M059J (cell line): Measurements from ENCODE around the gene TET3. TPM values are rescaled to one million over a fixed set of nuclear protein-coding genes. Genes with fewer than 3 reads are reported as not detected.

ENCODE experiments used
- DNase-seq: peaks from one replicate; pipeline ENCODE4 v3.0.0-alpha.2; 2012; ENCODE audit warnings: low read depth
- total RNA-seq: library from RNA; depleted of rRNA; stranded (reverse); fragments of >200 nt; shearing (Covaris generic); gene quantifications from 2 replicates; pipeline ENCODE4 v1.2.3, GENCODE V29; 2014

Gene TET3
- total RNA-seq, 1 experiment from 2014 or later: 4.4 TPM

DNA sequence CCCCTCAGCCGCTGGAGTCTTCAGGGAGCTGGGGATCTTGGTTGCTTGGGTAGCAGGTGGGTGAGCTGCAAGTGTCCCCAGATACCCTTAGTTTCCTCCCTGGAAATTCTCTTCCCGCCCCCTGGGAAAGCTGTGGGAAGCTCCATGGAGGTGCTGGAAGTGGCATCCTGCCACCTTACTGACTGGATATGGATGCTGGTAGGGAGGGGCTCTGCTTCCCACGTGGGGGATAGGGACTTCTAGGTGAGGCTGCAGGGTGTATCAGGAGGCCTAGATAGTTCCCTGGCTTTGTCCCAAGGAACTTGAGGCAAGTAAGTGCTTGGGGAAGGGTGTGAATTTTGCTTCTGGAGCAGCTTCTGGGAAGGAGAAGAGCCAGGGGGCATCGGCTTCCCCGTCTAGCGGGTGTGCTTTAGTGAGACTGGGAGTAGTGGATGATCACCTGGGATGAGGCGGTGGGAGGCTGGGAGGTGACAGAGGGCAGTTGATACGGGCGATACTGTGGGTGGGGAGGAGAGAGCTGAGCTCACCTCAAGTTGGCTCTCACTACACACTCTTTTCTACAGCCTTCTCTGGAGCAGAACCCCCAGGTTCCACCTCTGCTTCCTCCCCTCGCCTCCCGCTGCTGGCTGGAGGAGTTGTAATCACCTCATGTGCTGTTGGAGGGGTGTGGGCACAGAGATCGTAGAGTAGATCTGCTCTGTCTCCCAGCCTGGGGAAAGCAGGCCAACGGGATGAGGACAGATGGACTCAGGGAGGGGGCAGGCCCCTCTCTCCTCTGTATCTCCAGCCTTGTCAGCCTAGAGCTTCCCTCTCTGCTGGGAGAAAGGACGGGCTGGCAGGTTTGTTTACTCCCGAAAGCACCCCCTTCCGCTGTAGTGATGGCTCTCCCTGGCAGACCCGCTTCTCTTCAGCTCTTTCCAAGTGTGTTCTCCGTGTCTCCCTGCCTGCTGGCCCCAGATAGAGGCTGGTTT, 19.8 kb downstream of the TET3 start:
- no peak for DNase-seq

DNA sequence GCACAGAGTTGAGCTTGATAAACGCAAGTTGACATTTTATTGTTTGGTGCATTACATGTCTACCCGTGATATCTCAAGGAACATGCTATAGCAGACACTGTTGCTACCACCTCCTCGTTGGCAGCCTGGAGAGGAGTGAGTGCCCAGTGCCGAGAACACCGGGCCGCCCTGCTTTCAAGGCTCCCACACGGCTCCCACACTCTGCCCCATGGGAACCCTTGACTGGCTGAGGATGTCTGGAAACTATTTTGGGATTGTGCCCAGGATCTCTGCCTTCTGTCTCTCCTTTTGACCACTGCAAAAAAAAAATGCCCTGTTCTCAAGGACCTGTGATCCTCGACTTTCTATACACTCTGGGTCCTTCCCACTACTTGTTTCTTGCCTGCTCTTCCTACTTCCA, 21.1 kb downstream of the TET3 start:
- DNase-seq: no peak

DNA sequence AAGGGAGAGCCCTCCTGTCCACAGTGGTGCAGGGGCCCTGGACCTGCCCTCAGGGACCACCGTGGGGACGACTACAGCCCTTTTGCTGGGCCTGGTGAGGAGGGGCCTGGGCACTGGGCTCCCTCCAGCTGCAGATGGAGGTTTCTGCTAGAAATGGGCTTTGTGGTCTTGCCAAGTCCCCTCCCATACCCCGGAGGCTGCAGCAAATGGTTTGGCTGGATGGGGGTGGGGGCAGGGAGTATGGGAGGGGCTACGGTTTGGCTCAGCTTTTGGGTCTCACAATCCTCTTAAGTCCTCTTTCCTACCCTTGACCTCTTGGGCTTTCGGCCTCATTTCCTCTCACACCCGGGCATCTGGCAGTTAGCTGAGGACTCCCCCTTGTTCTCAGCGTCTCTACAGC, 21.7 kb downstream of the TET3 start:
- DNase-seq: no peak

DNA sequence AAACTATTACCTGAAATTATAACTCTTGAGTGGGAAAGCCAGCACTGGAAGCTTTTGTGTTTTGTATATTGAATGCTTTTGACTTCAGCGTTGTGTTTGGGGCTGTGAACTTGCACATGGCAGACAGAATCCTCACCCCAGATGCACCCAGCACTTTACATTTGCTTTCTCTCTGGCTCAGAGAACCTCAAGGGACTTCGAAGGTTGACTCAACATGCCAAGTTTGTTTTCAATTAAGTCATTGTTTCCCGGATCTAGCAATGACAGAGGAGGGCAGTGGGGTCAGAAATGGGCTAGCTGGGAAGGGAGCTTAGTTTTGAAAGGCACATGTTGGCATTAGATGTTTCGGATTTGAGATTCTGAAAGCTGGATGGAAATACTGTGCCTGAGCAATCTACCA, 22.4 kb downstream of the TET3 start:
- no peak for DNase-seq

DNA sequence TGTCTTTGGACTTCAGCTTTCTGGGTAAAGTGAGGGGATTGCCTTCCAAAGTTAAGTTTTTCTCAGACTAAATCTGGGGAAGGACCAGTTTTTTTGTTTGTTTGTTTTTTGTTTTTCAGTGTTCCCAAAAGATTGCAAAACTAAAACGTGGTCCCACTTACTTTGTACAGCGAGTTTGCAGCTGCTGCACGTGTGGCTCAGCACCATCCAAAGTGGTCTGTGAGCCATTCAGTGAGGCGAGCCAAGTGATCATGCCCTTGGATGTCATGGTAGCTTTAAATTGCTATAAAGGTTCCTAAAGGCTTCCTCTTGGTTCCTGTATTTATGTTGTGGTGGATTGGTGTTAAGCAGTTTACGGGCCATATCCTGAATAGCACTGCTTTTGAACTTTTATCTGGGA, 23.0 kb downstream of the TET3 start:
- no peak for DNase-seq

DNA sequence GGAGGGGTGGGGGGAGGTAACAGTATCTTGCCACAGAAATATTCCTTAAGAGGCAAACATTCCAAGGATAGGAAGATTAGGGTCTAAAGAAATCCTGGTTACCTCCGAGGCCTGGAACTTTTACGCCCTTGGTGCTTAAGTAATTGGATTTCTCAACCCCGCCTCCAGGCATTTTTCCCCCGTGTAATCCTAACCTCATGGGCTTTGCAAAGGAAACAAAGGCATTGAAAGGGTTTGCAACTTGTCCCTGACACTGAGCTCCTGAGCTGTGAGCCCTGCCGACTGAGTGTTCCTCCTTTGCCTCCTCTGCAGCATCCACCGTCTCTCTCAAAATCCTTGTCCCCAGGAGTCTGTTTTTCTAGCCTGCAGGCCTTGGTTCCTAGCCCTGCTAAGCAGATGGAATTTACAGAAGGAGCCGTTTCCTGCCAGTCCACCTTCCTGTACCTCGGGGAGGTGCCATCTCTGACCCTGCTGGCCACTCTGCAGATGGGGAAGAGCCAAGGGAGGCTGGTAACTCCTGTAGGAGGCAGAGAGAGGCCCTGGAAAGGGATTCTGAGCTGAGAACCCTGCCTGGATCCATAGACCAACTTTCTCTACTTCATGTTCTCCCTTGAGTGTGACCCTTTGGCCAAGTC, 24.2 kb downstream of the TET3 start:
- no peak for DNase-seq

DNA sequence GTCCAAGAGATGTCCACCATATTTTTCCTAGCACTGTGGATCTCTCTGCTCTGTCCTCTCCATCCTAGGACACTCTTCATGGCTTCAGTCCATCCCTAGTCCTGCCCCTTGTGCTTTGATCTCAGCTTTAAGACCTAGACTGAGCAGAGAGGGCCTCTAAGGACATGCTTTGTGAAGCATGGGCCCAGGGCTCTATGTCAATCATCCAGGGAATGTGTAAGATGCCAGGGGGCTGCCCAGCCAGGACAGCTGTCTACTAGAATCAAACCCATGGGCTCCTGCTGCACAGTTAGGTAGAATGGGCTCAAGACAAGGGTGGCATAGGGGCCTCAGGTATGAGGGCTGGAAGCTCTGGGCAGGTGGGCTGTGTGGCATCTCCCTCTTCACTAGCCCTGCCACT, 24.9 kb downstream of the TET3 start:
- no peak for DNase-seq

DNA sequence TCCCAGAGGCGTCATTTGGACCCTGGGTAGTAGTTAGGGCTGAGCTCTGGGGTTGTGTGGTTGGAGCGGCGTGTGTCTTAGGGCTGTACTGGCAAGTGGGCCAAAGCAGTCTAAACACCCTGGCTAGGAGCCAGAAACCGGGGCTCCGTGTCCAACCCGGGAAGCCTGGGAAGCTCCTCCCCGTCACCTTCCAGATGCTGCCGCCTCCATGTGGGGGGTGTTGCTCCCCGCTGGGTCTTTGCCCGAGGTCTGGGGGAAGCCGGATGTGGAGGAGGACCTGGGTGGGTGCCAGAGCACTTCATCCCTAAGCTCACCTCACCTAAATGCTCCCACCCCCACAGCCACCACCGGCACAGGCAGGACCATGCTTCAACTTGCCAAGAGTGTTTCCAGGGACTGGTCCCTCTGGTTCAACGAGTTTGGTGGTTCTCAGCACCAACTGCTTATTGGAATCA, 25.4 kb downstream of the TET3 start:
- no peak for DNase-seq

DNA sequence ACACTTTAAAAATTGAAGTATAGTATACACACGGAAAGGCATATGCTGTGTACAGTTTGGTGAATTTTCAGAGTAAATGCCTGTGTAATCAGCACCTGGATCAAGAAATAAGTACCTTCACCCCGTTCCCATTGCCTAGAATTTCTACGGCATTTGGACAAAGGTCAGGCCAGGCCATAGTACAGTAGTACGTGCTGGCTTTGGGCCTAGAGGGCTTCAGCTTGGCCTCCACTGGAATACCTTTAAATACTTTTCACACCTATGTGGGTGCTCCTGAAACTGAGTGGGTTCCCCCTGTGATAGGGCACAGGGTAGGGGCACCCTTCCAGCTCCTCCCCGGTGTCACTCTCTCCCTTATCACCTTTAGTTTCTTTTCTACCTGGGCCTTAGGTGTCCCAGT, 26.5 kb downstream of the TET3 start:
- no peak for DNase-seq

DNA sequence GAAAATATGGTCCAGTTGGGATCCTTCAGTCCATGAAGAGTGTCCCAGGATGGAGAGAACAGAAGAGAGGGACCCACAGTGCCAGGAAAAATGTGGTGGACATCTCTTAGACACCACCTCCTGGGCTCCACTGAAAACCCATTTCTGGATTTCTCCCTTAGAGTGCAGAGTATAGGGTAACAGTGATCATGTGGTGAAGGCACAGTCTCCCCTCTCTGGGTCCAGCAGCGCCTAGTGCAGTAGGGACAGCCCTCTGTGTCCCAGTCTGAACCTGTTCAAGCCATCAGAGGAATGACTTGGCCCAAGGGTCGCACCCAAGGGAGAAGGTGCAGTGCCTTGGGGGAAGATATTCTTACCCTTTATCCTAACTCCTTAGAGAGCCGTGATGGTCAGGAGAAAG, 30.1 kb downstream of the TET3 start:
- no peak for DNase-seq

DNA sequence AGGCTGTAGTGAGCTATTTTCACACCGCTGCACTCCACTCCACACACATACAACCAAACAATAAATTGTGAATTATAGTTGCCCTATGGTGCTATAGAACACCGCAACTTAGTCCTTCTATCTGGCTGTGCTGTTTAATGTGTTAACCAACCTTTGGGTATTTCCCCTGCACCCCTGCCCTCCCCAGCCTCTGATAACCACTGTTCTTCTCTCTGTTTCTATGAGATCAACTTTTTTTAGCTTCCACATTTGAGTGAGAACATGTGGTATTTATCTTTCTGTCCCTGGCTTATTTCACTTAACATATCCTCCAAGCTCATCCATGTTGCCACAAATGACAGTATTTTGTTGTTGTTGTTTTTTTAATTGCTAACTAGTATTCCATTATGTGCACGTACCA, 32.5 kb downstream of the TET3 start:
- no peak for DNase-seq

DNA sequence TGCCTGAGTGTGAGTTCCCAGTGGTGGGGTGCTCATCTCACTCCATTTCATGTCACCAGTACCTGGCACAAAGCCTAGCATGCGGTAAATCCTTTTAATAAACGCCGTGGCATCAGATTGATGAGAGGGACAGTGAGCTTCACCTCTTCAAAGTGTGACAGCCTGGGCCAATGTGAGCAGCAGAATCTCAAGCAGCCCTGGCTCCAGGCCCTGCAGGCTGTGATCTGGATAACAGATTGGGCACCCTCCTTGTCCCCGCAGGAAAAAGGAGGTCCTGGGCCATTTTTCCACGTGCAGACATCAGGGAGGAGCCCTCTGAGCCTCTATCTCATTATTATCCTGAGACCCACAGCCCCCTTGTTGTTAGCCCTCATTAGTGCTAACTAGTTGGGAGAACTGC, 34.8 kb downstream of the TET3 start:
- no peak for DNase-seq

DNA sequence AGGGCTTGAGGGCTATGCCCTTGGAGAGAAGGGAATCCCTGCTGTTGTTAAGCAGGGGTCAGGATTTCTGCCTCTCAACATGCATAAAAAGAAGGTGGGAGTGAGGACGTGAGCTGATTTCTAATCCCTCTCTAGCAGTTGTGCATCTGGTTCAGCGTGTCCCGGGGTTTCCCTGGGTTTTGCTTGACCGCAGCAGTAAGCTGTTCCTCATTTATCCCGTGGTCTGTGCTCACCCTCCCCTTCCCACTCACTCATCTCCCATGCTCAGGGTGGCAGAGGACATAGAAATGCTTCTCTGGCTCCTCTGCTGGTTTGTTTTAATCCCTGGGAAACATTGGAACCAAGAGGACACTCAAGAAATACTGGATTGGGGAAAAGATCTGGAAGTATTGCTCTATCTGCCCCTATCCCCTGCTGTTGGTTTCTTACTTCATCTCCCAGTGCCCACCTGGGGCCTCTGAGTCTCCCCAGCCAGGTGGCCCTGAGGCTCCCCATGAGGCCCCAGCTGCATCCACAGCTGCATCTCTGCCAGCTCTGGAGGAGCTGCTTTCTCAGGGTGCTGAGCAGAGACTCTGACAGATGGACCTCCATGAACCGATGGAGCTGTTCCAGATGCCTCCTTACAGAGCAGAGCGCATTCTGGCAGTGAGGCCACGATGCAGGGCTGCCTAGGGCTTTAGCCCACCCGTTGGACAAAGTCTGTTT, 36.1 kb downstream of the TET3 start:
- no peak for DNase-seq

DNA sequence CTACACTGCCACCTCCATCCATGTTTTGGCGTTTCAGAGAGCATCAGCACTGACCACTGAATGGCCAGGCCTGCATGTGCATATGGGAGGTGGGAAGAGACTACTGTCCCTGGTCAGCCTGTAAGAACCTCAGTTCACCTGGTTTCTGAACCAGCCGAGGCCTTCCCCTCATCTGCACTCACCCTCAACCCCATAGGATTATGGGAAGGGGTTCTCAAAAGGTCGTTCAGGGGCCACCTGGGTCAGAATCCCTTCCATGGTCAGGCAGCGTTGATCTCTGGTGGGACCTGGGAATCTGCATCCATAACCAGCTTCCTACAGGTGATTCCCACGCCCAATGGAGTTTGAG, 36.7 kb downstream of the TET3 start:
- DNase-seq: no peak

DNA sequence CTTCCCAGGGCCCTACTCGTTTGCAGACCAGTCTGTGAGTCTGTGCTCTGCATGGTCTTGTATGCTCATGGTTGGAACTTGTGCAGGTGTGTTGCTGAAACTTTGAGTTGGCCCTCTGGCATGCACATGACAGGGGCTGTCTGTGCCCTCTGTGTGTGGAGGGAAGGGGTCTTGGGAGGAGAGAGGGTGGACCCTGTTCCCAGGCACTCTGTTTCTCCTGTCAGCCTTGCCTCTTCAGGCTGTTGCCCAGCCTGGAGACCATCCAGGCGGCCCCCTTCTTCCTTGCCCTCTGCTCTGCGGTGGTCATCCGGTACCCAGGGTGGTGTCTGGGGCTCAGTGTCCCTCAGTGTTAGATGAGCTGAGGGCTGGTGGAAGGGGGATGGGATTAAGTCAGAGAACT, 39.5 kb downstream of the TET3 start:
- no peak for DNase-seq

DNA sequence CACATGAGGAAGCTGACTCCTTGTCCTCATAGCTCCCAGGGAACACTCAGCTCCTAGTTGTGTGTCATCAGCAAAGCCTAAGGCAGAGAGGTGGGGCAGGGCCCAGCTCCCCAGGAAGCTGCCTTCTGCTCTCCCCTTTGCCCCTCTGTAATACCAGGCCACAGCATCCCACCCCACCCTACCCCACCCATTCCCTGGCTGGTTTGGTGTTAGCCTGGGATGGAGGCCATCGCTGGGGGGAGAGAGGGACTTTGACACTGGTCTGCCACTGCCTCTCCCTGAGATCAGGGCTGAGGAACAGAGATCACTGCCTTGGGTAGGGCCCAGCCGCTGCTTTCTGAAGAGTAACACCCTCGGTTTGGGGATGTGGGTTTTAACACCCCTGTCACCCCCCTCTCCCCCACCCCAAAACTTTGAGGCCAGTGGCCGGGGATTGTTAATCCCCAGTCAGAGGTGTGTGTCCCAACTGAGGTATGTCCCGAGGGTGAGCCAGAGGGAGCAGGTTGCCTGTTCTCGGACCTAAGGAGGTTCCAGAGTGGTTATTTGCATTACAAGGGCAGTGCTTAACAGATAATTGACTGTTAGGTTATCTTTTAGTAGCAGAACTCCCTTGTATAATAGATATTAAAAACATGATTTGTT, 41.4 kb downstream of the TET3 start:
- no peak for DNase-seq

DNA sequence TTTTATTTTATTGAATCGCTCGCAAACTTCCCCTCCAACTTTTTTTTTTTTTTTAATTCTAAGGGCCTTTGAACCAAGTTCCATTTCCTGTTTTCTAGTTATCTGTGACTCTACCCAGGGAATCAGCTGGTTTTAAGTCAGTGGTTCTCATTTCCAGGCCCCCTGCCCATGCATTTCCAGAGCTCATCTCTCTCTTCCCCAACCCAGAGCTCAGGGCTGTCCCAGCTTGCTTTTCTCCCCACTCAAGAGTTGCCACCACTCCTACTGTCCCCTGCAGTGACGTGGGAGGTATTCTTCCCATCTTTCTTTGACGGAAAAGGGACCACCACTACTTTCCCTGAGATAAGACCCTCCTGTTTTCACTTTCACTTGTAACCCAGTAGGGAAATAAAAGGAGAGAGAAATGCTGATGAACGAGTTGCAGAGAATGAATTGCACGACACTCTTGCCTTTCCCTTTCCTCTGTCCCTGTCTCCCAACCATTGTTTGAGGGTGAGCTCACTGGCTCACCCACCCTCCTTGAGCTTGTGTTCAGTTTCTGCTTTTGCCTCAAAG, 42.1 kb downstream of the TET3 start:
- DNase-seq: no peak

DNA sequence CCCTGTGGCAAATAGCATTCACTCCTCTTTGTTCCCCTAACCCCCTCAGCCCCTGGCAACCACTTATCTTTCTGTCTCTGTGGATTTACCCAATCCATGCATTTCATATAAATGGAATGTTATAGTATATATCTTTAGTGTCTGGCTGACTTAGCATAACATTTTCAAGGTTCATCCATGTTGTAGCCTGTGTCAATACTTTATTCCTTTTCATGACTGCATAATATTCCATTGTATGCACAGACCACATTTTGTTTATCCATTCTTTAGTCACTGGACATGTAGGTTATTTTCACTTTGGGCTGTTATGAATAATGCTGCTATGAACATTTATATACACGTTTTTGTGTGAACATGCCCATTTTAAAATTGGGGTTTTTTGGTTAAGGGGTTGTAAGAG, 42.8 kb downstream of the TET3 start:
- DNase-seq: no peak

DNA sequence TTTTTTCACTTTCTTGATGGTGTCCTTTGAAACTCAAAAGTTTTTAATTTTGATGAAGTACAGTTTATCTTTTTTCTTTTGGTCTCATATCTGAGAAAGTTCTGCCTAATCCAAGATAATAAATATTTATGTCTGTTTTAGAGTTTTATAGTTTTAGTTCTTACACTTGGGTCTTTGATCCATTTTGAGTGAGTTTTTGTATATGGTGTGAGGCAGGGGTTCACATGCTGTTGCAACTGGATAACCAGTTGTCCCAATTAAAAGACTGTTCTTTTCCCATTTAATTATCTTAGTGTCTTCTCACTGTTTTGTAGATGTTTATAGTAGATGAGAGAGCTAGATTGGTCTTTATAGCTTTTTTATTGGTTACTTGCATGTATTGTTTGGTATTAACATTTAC, 43.6 kb downstream of the TET3 start:
- no peak for DNase-seq

DNA sequence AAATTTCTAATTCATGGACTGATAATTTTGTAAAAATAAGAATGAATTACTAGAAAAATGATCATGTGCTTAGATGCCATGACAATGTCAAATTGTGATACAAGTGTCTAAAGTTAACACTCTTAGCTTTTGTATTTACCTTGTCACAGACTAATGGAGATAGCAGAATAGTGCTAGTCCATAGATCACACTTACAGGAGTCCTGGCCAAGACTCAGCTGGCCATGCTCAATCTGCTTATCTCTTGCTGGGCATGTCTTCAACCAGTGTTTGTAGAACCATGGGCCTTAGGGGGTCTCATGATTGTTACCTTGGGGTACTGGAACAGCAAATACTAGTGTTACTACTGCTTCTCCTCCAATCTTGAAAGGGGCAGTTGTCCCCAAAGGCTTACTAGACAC, 44.0 kb downstream of the TET3 start:
- no peak for DNase-seq

DNA sequence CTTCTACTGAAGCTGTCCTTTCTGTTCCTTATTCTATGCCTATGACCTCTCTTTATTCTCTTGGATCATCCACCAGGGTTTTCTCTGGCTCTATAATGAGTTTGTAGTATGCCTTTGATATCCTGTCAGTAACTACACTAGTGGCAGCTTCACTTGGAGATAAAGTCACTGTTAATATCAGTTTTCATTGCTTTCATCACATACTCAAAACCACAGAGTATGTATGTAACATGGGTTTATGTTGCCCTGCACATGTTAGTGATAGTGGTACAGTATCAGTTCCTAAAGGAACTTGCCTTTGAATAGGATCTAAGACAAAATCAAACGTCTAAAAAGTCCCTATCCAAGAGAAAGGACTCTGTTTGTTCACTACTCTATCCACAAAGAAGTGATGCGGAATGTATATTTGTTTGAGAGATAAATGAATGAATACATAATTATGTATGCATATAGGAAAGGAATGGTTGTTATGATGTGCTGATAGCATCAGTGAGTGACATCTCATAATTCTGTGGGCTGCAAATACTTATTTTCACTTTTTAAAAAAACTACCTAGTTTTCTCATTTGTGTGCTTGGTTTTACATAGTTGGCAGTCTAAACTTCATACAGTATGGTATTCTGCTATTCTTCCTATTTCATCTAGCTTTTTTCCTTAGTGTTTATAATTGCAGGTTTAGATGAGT, 45.1 kb downstream of the TET3 start:
- DNase-seq: no peak
